A549 (cell line): ENCODE results near the gene OMG. TPM values are rescaled to one million over a fixed set of nuclear protein-coding genes. Genes with fewer than 3 reads are reported as not detected.

ENCODE experiments used
- ATAC-seq, 2 experiments: fragments of 200-7000 bp in 1 of 2; fragments of >200 bp in 1 of 2; cut with Nextera tagmentation in 1 of 2; cut with Tn5 transposase in 1 of 2; 3 replicates each; pipeline versions ENCODE4 v1.8.0 to v1.9.1; 2018 to 2020; ENCODE audit warnings: mild to moderate bottlenecking in 1 of 2, moderate library complexity in 1 of 2
- CTCF ChIA-PET: fragments of 300-600 bp; sonication (Branson Sonifier 250); formaldehyde crosslinking; extraction: SDS; loops from one replicate; lab custom pipeline; 2021; ENCODE audit warnings: antibody characterized with exemption, inconsistent platforms; lab: Yijun Ruan, JAX
- POLR2A ChIA-PET: fragments of 350-600 bp; formaldehyde crosslinking; extraction: SDS; loops from one replicate; lab custom pipeline; 2021; ENCODE audit warnings: antibody characterized with exemption, inconsistent platforms; lab: Yijun Ruan, JAX
- DNase-seq, 2 experiments: peaks; one replicate each; pipeline versions ENCODE4 v3.0.0 to v3.0.0-alpha.2; 2011 to 2016; ENCODE audit warnings: low read depth in 1 of 2, low spot score in 1 of 2
- FAIRE-seq: peaks from 2 replicates; lab custom pipeline; 2011; peaks lifted over from hg19 to GRCh38; lab: Jason Lieb, UNC
- H3K27ac ChIP-seq, 2 experiments: fragments of >200 bp; sonication (Bioruptor Twin); formaldehyde crosslinking; 3 replicates each; pipeline ENCODE4 v1.5.1; 2016 to 2017
- H3K4me1 ChIP-seq: fragments of >200 bp; sonication (Bioruptor Twin); formaldehyde crosslinking; 3 replicates; pipeline ENCODE4 v1.6.1; 2016
- H3K4me2 ChIP-seq: fragments of >200 bp; sonication (Bioruptor Twin); formaldehyde crosslinking; 3 replicates; pipeline ENCODE4 v1.6.1; 2016
- H3K4me3 ChIP-seq: fragments of >200 bp; sonication (Bioruptor Twin); formaldehyde crosslinking; 3 replicates; pipeline ENCODE4 v1.5.1; 2016
- H3K9me3 ChIP-seq: fragments of >200 bp; sonication (Bioruptor Twin); formaldehyde crosslinking; 3 replicates; pipeline ENCODE4 v1.6.1; 2016
- FOSL2 ChIP-seq, 2 experiments: fragments of 450-650 bp in 1 of 2; fragments of >200 bp in 1 of 2; sonication (Bioruptor Twin) in 1 of 2; formaldehyde crosslinking; IDR thresholded peaks; 2 replicates each; pipeline versions ENCODE4 v1.5.0 to v1.6.1; 2016 to 2020; ENCODE audit warnings: mild to moderate bottlenecking in 1 of 2, moderate library complexity in 1 of 2
- GATA3 ChIP-seq: IDR thresholded peaks from 2 replicates; pipeline ENCODE4 v1.6.1; 2012; ENCODE audit warnings: borderline replicate concordance
- HOXB13 ChIP-seq: fragments of 250-450 bp; sonication (Bioruptor Pico); IDR thresholded peaks from 2 replicates; pipeline ENCODE4 v1.5.0; 2020; ENCODE audit warnings: low read depth, mild to moderate bottlenecking, moderate library complexity
- JUNB ChIP-seq: fragments of >200 bp; sonication (Bioruptor Twin); formaldehyde crosslinking; IDR thresholded peaks from 2 replicates; pipeline ENCODE4 v1.6.1; 2016
- KDM5A ChIP-seq: fragments of 200-600 bp; sonication (generic); IDR thresholded peaks from 2 replicates; pipeline ENCODE4 v1.6.1; 2016; ENCODE audit warnings: antibody characterized with exemption, mild to moderate bottlenecking
- PBX3 ChIP-seq: IDR thresholded peaks from 2 replicates; pipeline ENCODE4 v1.6.1; 2012
- TP53 ChIP-seq: fragments of 250-450 bp; sonication (Bioruptor Pico); IDR thresholded peaks from 2 replicates; pipeline ENCODE4 v1.5.0; 2021; ENCODE audit warnings: mild to moderate bottlenecking, moderate library complexity
- WGBS: methylation state at CpG from one replicate; pipeline ENCODE4 v1.1.6; 2017; ENCODE audit errors: missing lambda C conversion rate; 5-methylcytosine and 5-hydroxymethylcytosine counted together
- polyA plus RNA-seq, 4 experiments: library from polyadenylated mRNA; depleted of rRNA in 3 of 4; stranded (reverse); fragments of >200 nt; fragmentation: RNase III in 1 of 4; extraction: RNeasy Plus Mini Kit Qiagen cat#74134 plus additional on column Dnase treatment in 1 of 4; gene quantifications; 2 replicates in 3 of 4; 3 replicates in 1 of 4; pipeline ENCODE4 v1.2.3, GENCODE V29; 2011 to 2017

OMG gene
- polyA plus RNA-seq, 2 of the 4 experiments (the other 2 are of a cell fraction) = not detected

- 87% methylated on average over 4 of the region's 4 CpGs for WGBS
- no peaks in the 10 kb centered on the region for H3K9me3 ChIP-seq
- TF ChIP-seq TP53 (CRISPR knock-in tag) (no peak), HOXB13 (CRISPR knock-in tag) (0 out of 2 replicates have a peak, but pooled peaks have one; percentile 36)
- no peak for ATAC-seq
- H3K4me3 ChIP-seq = no peak overlapping the region
- ChIA-PET POLR2A (no interaction called here), CTCF (interaction anchor here (2.1 kb wide), 1 partner anchor 123 kb away, joined by 7 read pairs; no protein-coding TSS in a partner anchor)
- H3K27ac ChIP-seq = peak overlapping the region; percentile 5 to 61; a peak in 4 of 6 replicates
- no peak for FAIRE-seq
- peaks cover 43% of the 10 kb centered on the region for H3K4me1 ChIP-seq
- H3K4me2 ChIP-seq = peak overlapping the region; percentile 38; the same call in 1 of the 3 replicates
- DNase-seq = no peak
These were observed 47.3 kb downstream of the OMG start for GRCh38 chr17:31249835-31250141.

- peak in 1 of 2 experiments; percentile 53; a peak in 3 of 6 replicates for ATAC-seq
- 60% methylated on average over 5 of the region's 5 CpGs for WGBS
- peak; percentile 50; the same call in 1 of the 2 replicates for TF ChIP-seq JUNB
- no peak for TF ChIP-seq FOSL2 (IDR thresholded peaks at IDR 0.05)
- TF ChIP-seq FOSL2 (CRISPR knock-in tag; IDR thresholded peaks at IDR 0.05) = peak; percentile 33; the same call in 1 of the 2 replicates
- no peak for TF ChIP-seq KDM5A
- peak; percentile 86; the same call in 1 of the 2 replicates for TF ChIP-seq GATA3
- no peak for TF ChIP-seq PBX3
- TF ChIP-seq, all 56 proteins: peak for 3
- POLR2A ChIA-PET = no interaction called here
- DNase-seq = no peak
- CTCF ChIA-PET = no interaction called here
- Histone ChIP-seq H3K4me2 (peak overlapping the region; percentile 38), H3K9me3 (no peaks in the 10 kb centered on the region), H3K4me3 (no peak overlapping the region), H3K4me1 (peaks cover 43% of the 10 kb centered on the region), H3K27ac (peak overlapping the region; percentile 5 to 61; a peak in 4 of 6 replicates)
- FAIRE-seq = peak; percentile 92
These were observed 47.8 kb downstream of the OMG start for GRCh38 chr17:31248986-31249834.

Other genes with a start within 250 kb of the OMG start
- gene NF1, start 202.3 kb downstream of the OMG start, polyA plus RNA-seq (2011; rRNA removed) = 73.2 and 82.5 TPM in 2 replicates
- gene NF1, start 202.3 kb downstream of the OMG start, polyA plus RNA-seq (2017; fragmentation: RNase III; extraction: RNeasy Plus Mini Kit Qiagen cat#74134 plus additional on column Dnase treatment) = 15.9 to 17.6 TPM (median 16.6 TPM) in 3 replicates
- gene EVI2B, start 16.8 kb upstream of the OMG start, polyA plus RNA-seq (2011; rRNA removed) = not detected in 2 replicates
- 0.04 to 0.08 TPM (median 0.05 TPM) in 3 replicates for gene EVI2B, start 16.8 kb upstream of the OMG start, polyA plus RNA-seq (2017; fragmentation: RNase III; extraction: RNeasy Plus Mini Kit Qiagen cat#74134 plus additional on column Dnase treatment)
- gene EVI2A, start 24.4 kb upstream of the OMG start, polyA plus RNA-seq (2011; rRNA removed) = not detected in 2 replicates
- gene EVI2A, start 24.4 kb upstream of the OMG start, polyA plus RNA-seq (2017; fragmentation: RNase III; extraction: RNeasy Plus Mini Kit Qiagen cat#74134 plus additional on column Dnase treatment) = not detected in 3 replicates
- gene RAB11FIP4, start 94.4 kb upstream of the OMG start, polyA plus RNA-seq (2011; rRNA removed) = 1.9 and 3.5 TPM in 2 replicates
- 1.2 to 1.9 TPM (median 1.3 TPM) in 3 replicates for gene RAB11FIP4, start 94.4 kb upstream of the OMG start, polyA plus RNA-seq (2017; fragmentation: RNase III; extraction: RNeasy Plus Mini Kit Qiagen cat#74134 plus additional on column Dnase treatment)